ENCODE results near the gene TP53TG5.

DNA sequence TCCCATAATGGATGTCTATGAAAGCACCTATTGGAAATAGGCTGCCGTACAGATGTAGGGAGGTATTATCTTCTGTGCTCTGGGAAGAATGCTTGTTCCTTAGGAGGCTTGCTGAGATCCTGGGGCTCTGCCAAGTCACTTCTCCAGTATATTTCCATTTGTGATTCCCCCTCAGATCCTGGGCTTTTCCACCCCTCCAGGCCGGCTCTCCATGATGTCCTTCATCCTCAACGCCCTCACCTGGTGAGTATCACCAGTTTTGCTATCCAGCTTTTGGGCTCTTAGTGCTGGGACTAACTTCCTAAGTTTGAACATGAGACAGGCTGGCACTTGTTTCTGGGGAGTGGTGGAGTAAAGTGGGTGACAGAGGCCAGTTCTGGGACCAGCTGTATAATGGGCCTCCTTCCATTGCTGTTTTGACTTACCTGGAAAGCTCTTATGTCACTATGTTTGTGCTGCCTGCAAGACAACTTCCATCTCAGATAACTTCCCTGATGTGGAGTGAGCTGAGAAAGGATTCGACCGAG, 12.6 kb downstream of the TP53TG5 start:
- TF ChIP-seq, protein P1, sequence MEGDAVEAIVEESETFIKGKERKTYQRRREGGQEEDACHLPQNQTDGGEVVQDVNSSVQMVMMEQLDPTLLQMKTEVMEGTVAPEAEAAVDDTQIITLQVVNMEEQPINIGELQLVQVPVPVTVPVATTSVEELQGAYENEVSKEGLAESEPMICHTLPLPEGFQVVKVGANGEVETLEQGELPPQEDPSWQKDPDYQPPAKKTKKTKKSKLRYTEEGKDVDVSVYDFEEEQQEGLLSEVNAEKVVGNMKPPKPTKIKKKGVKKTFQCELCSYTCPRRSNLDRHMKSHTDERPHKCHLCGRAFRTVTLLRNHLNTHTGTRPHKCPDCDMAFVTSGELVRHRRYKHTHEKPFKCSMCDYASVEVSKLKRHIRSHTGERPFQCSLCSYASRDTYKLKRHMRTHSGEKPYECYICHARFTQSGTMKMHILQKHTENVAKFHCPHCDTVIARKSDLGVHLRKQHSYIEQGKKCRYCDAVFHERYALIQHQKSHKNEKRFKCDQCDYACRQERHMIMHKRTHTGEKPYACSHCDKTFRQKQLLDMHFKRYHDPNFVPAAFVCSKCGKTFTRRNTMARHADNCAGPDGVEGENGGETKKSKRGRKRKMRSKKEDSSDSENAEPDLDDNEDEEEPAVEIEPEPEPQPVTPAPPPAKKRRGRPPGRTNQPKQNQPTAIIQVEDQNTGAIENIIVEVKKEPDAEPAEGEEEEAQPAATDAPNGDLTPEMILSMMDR (IDR thresholded peaks at IDR 0.05), result no peak
- TF ChIP-seq SIN3A (IDR thresholded peaks at IDR 0.05; ENCODE audit: borderline replicate concordance, insufficient read depth, low read depth, low read length) (no peak), POLR2AphosphoS5 (IDR thresholded peaks at IDR 0.05; ENCODE audit: low read depth, low read length) (no peak), TCF7L2 (IDR thresholded peaks at IDR 0.05; ENCODE audit: low read depth, low read length) (no peak)
- TF ChIP-seq, protein P2, sequence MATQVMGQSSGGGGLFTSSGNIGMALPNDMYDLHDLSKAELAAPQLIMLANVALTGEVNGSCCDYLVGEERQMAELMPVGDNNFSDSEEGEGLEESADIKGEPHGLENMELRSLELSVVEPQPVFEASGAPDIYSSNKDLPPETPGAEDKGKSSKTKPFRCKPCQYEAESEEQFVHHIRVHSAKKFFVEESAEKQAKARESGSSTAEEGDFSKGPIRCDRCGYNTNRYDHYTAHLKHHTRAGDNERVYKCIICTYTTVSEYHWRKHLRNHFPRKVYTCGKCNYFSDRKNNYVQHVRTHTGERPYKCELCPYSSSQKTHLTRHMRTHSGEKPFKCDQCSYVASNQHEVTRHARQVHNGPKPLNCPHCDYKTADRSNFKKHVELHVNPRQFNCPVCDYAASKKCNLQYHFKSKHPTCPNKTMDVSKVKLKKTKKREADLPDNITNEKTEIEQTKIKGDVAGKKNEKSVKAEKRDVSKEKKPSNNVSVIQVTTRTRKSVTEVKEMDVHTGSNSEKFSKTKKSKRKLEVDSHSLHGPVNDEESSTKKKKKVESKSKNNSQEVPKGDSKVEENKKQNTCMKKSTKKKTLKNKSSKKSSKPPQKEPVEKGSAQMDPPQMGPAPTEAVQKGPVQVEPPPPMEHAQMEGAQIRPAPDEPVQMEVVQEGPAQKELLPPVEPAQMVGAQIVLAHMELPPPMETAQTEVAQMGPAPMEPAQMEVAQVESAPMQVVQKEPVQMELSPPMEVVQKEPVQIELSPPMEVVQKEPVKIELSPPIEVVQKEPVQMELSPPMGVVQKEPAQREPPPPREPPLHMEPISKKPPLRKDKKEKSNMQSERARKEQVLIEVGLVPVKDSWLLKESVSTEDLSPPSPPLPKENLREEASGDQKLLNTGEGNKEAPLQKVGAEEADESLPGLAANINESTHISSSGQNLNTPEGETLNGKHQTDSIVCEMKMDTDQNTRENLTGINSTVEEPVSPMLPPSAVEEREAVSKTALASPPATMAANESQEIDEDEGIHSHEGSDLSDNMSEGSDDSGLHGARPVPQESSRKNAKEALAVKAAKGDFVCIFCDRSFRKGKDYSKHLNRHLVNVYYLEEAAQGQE (IDR thresholded peaks at IDR 0.05; ENCODE audit: insufficient read depth in 1 of 2, low read depth in 2 of 2, low read length in 1 of 2), result no peak

Data from Panc1 (cell line).